HepG2 (cell line): Measurements from ENCODE around the gene ATP9A. TPM values are rescaled to one million over a fixed set of nuclear protein-coding genes. Genes with fewer than 3 reads are reported as not detected.

Source experiments
- ATAC-seq: fragments of 200-7000 bp; cut with Tn5 transposase; 3 replicates; pipeline ENCODE4 v1.9.1; 2020; ENCODE audit warnings: mild to moderate bottlenecking, moderate library complexity
- BruUV-seq: library from RNA; stranded (reverse); fragments of 400-500 nt; replicated peaks from 2 replicates; lab custom pipeline; 2021; lab: Mats Ljungman, UMichigan
- CTCF ChIA-PET: fragments of 300-600 bp; formaldehyde crosslinking; extraction: SDS; loops from one replicate; lab custom pipeline; 2021; ENCODE audit warnings: low total read pairs, inconsistent platforms, low intra/inter-chr PET ratio; lab: Yijun Ruan, JAX
- POLR2A ChIA-PET: fragments of 350-600 bp; sonication (Branson Sonifier 250); formaldehyde crosslinking; loops from one replicate; lab custom pipeline; 2020; ENCODE audit warnings: antibody characterized with exemption, inconsistent platforms; lab: Yijun Ruan, JAX
- DNase-seq: peaks from one replicate; pipeline ENCODE4 v3.0.0-alpha.2; 2015; ENCODE audit warnings: low spot score
- FAIRE-seq: peaks from 3 replicates; lab custom pipeline; 2011; peaks lifted over from hg19 to GRCh38; lab: Jason Lieb, UNC
- H2AFZ ChIP-seq: one replicate; pipeline ENCODE4 v1.6.1; 2011; ENCODE audit warnings: low read length, inconsistent platforms
- H3K27ac ChIP-seq: fragments of 300-600 bp; 3 replicates; pipeline ENCODE4 v1.8.0; 2011; ENCODE audit warnings: mixed run types, mild to moderate bottlenecking, mixed read lengths, low read length, inconsistent platforms; ENCODE audit not compliant: insufficient read depth; ENCODE audit errors: extremely low read length
- H3K27me3 ChIP-seq, 2 experiments: fragments of 200-600 bp in 1 of 2; 2 replicates in 1 of 2; 3 replicates in 1 of 2; pipeline versions ENCODE4 v1.6.0 to v1.8.0; 2011; ENCODE audit warnings: low read length in 2 of 2, mild to moderate bottlenecking in 2 of 2, moderate library complexity in 2 of 2, inconsistent platforms in 1 of 2; ENCODE audit not compliant: insufficient read depth in 2 of 2, control insufficient read depth in 1 of 2
- H3K36me3 ChIP-seq, 2 experiments: fragments of 200-600 bp in 1 of 2; replicated peaks in 1 of 2; 2 replicates in 1 of 2; 3 replicates in 1 of 2; pipeline versions ENCODE4 v1.5.1 to v1.8.0; 2011; ENCODE audit warnings: low read length in 2 of 2, inconsistent platforms in 1 of 2; ENCODE audit not compliant: insufficient read depth in 2 of 2, control insufficient read depth in 1 of 2
- H3K4me1 ChIP-seq: 2 replicates; pipeline ENCODE4 v1.5.1; 2012; ENCODE audit warnings: low read length, inconsistent platforms; ENCODE audit not compliant: insufficient read depth
- H3K4me2 ChIP-seq: 2 replicates; pipeline ENCODE4 v1.6.0; 2011; ENCODE audit warnings: low read depth, low read length, inconsistent platforms
- H3K4me3 ChIP-seq, 3 experiments: fragments of 200-600 bp in 1 of 3; sonication (generic), shearing (Covaris generic) in 1 of 3; replicated peaks in 1 of 3; 2 replicates each; pipeline ENCODE4 v1.5.1; 2011 to 2016; ENCODE audit warnings: low read length in 3 of 3, inconsistent platforms in 2 of 3, low read depth in 2 of 3, mild to moderate bottlenecking in 2 of 3, control low read depth in 1 of 3, mixed read lengths in 1 of 3; ENCODE audit not compliant: insufficient read depth in 1 of 3
- H3K79me2 ChIP-seq: one replicate; pipeline ENCODE4 v1.6.1; 2011; ENCODE audit warnings: low read length, inconsistent platforms; ENCODE audit not compliant: insufficient read depth
- H3K9ac ChIP-seq: 2 replicates; pipeline ENCODE4 v1.6.0; 2011; ENCODE audit warnings: mild to moderate bottlenecking, low read depth, low read length, inconsistent platforms; ENCODE audit not compliant: insufficient read depth
- H3K9me3 ChIP-seq: 2 replicates; pipeline ENCODE4 v1.5.1; 2012; ENCODE audit warnings: mild to moderate bottlenecking, low read length
- H4K20me1 ChIP-seq: 2 replicates; pipeline ENCODE4 v1.6.0; 2011; ENCODE audit warnings: inconsistent platforms, mild to moderate bottlenecking, low read length, moderate library complexity; ENCODE audit not compliant: insufficient read depth
- CERS6 ChIP-seq: sonication (generic); formaldehyde crosslinking; IDR thresholded peaks from 2 replicates; pipeline ENCODE4 v1.5.0; 2020; ENCODE audit warnings: missing genetic modification reagents
- FOSL2 ChIP-seq: sonication (generic); formaldehyde crosslinking; IDR thresholded peaks from 2 replicates; pipeline ENCODE4 v1.4.0; 2020; ENCODE audit warnings: missing genetic modification reagents
- HOXA7 ChIP-seq: sonication (generic); formaldehyde crosslinking; IDR thresholded peaks from 2 replicates; pipeline ENCODE4 v1.8.1; 2022; ENCODE audit warnings: mild to moderate bottlenecking, missing genetic modification reagents, moderate library complexity
- KLF12 ChIP-seq: sonication (generic); formaldehyde crosslinking; IDR thresholded peaks from 2 replicates; pipeline ENCODE4 v1.4.0; 2020; ENCODE audit warnings: missing genetic modification reagents, borderline replicate concordance
- TCF7 ChIP-seq: sonication (generic); IDR thresholded peaks from 2 replicates; pipeline ENCODE4 v1.6.1; 2016; ENCODE audit warnings: antibody characterized with exemption, low read depth
- ZBTB3 ChIP-seq: sonication (generic); formaldehyde crosslinking; IDR thresholded peaks from 2 replicates; pipeline ENCODE4 v1.4.0; 2020; ENCODE audit warnings: low read depth, mild to moderate bottlenecking, moderate library complexity, missing genetic modification reagents, borderline replicate concordance
- ZFP36L1 ChIP-seq: sonication (generic); formaldehyde crosslinking; IDR thresholded peaks from 2 replicates; pipeline ENCODE4 v1.8.0; 2022; ENCODE audit warnings: mild to moderate bottlenecking, missing genetic modification reagents, moderate library complexity
- ZNF121 ChIP-seq: sonication (generic); formaldehyde crosslinking; IDR thresholded peaks from 2 replicates; pipeline ENCODE4 v1.5.0; 2020; ENCODE audit warnings: mild to moderate bottlenecking, missing genetic modification reagents
- ZNF460 ChIP-seq: sonication (generic); formaldehyde crosslinking; IDR thresholded peaks from 2 replicates; pipeline ENCODE4 v1.5.1; 2020; ENCODE audit warnings: missing genetic modification reagents, mild to moderate bottlenecking, borderline replicate concordance
- WGBS: methylation state at CpG from one replicate; pipeline ENCODE4 v1.1.6; 2017; ENCODE audit warnings: low lambda C conversion rate; 5-methylcytosine and 5-hydroxymethylcytosine counted together
- in situ Hi-C: cut with HindIII; loops from 2 replicates; pipeline ENCODE4 v1.10.0; 2017; ENCODE audit warnings: low pct_unique_long_range_greater_than_20kb; ENCODE audit not compliant: extremely low pct_ligation_motif_present
- intact Hi-C: fragments of 100-400 bp; cut with micrococcal nuclease; formaldehyde crosslinking; loops from one replicate; pipeline ENCODE4 v1.10.0; 2022; ENCODE audit not compliant: unreplicated experiment
- polyA plus RNA-seq, 8 experiments: library from polyadenylated mRNA; depleted of rRNA in 3 of 8; stranded (reverse) in 7 of 8; unstranded in 1 of 8; fragments of >200 nt; fragmentation: Illumina TruSeq in 4 of 8; extraction: Trizol in 4 of 8; gene quantifications; 2 replicates each; pipeline versions ENCODE4 v1.2.1 to v1.2.3, GENCODE V29; 2011 to 2016; ENCODE audit warnings: low read depth in 4 of 8, missing spikeins in 1 of 8, mixed read lengths in 1 of 8; ENCODE audit not compliant: insufficient read depth in 1 of 8
- total RNA-seq, 5 experiments: library from RNA; depleted of rRNA; stranded (reverse); fragments of >200 nt; fragmentation: Illumina TruSeq; extraction: Trizol; gene quantifications; 2 replicates each; pipeline ENCODE4 v1.2.3, GENCODE V29; 2016; ENCODE audit warnings: low read depth in 1 of 5
- TF ChIP-seq, protein P1 (sequence below): sonication (generic); formaldehyde crosslinking; IDR thresholded peaks from 2 replicates; pipeline ENCODE4 v1.4.0; 2020; ENCODE audit warnings: missing genetic modification reagents
- TF ChIP-seq, protein P2 (sequence below): sonication (generic); formaldehyde crosslinking; IDR thresholded peaks from 2 replicates; pipeline ENCODE4 v1.4.0; 2020; ENCODE audit warnings: mild to moderate bottlenecking, missing genetic modification reagents
- TF ChIP-seq, protein P3 (sequence below): sonication (generic); formaldehyde crosslinking; IDR thresholded peaks from 2 replicates; pipeline ENCODE4 v1.5.0; 2020; ENCODE audit warnings: missing genetic modification reagents, mild to moderate bottlenecking, borderline replicate concordance

Gene ATP9A
- total and polyA plus RNA-seq, 2 of the 13 experiments (the other 11 are each of a cell fraction or from before 2014, with no cell fraction given): 11.8 to 18.5 TPM

DNA sequence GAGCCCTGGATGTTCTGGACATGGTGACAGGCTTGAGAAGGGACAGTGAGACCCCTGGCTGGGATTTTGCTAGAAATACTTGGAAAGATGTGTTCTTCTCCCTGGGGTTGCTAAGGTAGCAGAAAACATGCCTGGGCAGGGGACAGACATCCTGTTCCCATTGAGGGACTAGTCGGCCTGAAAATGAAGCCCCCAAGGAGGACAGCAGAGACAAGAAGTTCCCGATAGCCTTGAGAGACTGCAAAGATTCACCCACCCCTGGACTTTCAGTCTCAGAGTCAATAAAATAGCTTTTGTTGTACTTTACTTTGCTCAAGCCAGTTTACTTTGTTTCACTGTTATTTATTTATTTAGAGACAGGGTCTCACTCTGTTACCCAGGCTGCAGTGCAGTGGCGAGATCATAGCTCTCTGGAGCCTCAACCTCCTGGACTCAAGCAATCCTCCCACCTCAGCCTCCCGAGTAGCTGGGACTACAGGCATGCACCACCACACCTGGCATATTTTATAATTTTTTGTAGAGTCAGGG is 28.4 kb downstream of the ATP9A start (continued):
- TF ChIP-seq TCF7 (peak; percentile 17; the same call in 1 of the 2 replicates), HOXA7 (no peak), ZBTB3 (CRISPR knock-in tag) (peak; percentile 67; the same call in 1 of the 2 replicates)

DNA sequence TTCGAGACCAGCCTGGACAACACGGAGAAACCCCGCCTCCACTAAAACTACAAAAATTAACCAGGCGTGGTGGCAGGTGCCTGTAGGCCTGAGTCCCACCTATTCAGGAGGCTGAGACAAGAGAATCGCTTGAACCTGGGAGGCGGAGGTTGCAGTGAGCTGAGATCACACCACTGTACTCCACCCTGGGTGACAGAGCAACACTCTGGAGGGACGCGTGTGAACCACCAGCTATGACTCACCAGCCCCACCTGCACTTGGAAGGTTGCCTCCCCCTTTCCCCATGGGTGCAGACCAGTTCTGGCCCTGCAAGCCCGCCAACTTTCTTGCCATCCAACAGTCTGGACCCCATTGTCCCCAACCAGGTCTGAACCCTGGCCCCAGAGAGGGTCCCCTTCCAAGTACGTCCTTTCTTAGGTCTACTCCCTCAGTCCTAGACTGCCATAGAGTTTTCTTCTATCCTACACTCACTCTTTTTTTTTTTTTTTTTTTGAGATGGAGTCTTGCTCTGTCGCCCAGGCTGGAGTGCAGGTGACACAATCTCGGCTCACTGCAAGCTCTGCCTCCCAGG is 29.2 kb downstream of the ATP9A start:
- WGBS: 91% methylated on average over 12 of the region's 12 CpGs
- DNase-seq: no peak
- intact Hi-C loops: no loop called here
- Histone ChIP-seq H3K4me1 (peaks cover 83% of the 10 kb centered on the region), H4K20me1 (no peaks in the 10 kb centered on the region), H3K9ac (no peak overlapping the region), H3K36me3 (no peaks in the 10 kb centered on the region), H3K27ac (no peak overlapping the region), H3K27me3 (no peaks in the 10 kb centered on the region), H2AFZ (no peak overlapping the region), H3K79me2 (peaks cover 17% of the 10 kb centered on the region), H3K4me3 (no peak overlapping the region), H3K4me2 (no peak overlapping the region), H3K9me3 (no peaks in the 10 kb centered on the region)
- no peak for ATAC-seq
- in situ Hi-C loops: no loop called here
- CTCF ChIA-PET: no interaction called here
- FAIRE-seq: no peak
- POLR2A ChIA-PET: no interaction called here
- BruUV-seq: no TSS peak
- TF ChIP-seq, protein P1, sequence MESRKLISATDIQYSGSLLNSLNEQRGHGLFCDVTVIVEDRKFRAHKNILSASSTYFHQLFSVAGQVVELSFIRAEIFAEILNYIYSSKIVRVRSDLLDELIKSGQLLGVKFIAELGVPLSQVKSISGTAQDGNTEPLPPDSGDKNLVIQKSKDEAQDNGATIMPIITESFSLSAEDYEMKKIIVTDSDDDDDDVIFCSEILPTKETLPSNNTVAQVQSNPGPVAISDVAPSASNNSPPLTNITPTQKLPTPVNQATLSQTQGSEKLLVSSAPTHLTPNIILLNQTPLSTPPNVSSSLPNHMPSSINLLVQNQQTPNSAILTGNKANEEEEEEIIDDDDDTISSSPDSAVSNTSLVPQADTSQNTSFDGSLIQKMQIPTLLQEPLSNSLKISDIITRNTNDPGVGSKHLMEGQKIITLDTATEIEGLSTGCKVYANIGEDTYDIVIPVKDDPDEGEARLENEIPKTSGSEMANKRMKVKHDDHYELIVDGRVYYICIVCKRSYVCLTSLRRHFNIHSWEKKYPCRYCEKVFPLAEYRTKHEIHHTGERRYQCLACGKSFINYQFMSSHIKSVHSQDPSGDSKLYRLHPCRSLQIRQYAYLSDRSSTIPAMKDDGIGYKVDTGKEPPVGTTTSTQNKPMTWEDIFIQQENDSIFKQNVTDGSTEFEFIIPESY: 0 out of 2 replicates have a peak, but pooled peaks have one; percentile 7
- TF ChIP-seq ZFP36L1 (CRISPR knock-in tag) (0 out of 2 replicates have a peak, but pooled peaks have one; percentile 27), ZNF460 (CRISPR knock-in tag) (0 out of 2 replicates have a peak, but pooled peaks have one; percentile 21), CERS6 (no peak), ZNF121 (CRISPR knock-in tag) (peak; percentile 75), KLF12 (CRISPR knock-in tag) (no peak), FOSL2 (CRISPR knock-in tag) (peak; percentile 72)
- TF ChIP-seq, protein P2, sequence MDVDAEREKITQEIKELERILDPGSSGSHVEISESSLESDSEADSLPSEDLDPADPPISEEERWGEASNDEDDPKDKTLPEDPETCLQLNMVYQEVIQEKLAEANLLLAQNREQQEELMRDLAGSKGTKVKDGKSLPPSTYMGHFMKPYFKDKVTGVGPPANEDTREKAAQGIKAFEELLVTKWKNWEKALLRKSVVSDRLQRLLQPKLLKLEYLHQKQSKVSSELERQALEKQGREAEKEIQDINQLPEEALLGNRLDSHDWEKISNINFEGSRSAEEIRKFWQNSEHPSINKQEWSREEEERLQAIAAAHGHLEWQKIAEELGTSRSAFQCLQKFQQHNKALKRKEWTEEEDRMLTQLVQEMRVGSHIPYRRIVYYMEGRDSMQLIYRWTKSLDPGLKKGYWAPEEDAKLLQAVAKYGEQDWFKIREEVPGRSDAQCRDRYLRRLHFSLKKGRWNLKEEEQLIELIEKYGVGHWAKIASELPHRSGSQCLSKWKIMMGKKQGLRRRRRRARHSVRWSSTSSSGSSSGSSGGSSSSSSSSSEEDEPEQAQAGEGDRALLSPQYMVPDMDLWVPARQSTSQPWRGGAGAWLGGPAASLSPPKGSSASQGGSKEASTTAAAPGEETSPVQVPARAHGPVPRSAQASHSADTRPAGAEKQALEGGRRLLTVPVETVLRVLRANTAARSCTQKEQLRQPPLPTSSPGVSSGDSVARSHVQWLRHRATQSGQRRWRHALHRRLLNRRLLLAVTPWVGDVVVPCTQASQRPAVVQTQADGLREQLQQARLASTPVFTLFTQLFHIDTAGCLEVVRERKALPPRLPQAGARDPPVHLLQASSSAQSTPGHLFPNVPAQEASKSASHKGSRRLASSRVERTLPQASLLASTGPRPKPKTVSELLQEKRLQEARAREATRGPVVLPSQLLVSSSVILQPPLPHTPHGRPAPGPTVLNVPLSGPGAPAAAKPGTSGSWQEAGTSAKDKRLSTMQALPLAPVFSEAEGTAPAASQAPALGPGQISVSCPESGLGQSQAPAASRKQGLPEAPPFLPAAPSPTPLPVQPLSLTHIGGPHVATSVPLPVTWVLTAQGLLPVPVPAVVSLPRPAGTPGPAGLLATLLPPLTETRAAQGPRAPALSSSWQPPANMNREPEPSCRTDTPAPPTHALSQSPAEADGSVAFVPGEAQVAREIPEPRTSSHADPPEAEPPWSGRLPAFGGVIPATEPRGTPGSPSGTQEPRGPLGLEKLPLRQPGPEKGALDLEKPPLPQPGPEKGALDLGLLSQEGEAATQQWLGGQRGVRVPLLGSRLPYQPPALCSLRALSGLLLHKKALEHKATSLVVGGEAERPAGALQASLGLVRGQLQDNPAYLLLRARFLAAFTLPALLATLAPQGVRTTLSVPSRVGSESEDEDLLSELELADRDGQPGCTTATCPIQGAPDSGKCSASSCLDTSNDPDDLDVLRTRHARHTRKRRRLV: 0 out of 2 replicates have a peak, but pooled peaks have one; percentile 28
- TF ChIP-seq, protein P3, sequence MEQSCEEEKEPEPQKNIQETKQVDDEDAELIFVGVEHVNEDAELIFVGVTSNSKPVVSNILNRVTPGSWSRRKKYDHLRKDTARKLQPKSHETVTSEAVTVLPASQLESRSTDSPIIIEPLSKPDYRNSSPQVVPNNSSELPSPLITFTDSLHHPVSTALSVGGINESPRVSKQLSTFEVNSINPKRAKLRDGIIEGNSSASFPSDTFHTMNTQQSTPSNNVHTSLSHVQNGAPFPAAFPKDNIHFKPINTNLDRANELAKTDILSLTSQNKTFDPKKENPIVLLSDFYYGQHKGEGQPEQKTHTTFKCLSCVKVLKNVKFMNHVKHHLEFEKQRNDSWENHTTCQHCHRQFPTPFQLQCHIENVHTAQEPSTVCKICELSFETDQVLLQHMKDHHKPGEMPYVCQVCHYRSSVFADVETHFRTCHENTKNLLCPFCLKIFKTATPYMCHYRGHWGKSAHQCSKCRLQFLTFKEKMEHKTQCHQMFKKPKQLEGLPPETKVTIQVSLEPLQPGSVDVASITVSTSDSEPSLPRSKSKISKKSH (CRISPR knock-in tag): 0 out of 2 replicates have a peak, but pooled peaks have one; percentile 23
